Dendritic cell treated with granulocyte-macrophage colony-stimulating factor and Interleukin-4, amounts not matched to agents 40 ng/mL and 50 ng/mL, for 4 days (primary cell): Measurements from ENCODE around the gene TSFM.
"Not testable (repeated sequence)": the region's sequence is repeated elsewhere in the genome, so short reads cannot be mapped to it uniquely, and the experiment has no call there.

Experiments used
- H3K27ac Mint-ChIP-seq: one replicate; pipeline ENCODE4 v1.8.0; 2022; ENCODE audit warnings: mild to moderate bottlenecking, mixed read lengths
- H3K27me3 Mint-ChIP-seq: one replicate; pipeline ENCODE4 v1.8.0; 2022; ENCODE audit warnings: mild to moderate bottlenecking, mixed read lengths
- H3K36me3 Mint-ChIP-seq: one replicate; pipeline ENCODE4 v1.8.0; 2022; ENCODE audit warnings: low read depth, mixed read lengths
- H3K4me1 Mint-ChIP-seq: one replicate; pipeline ENCODE4 v1.8.0; 2022; ENCODE audit warnings: low read depth, mixed read lengths
- H3K4me3 Mint-ChIP-seq: one replicate; pipeline ENCODE4 v1.8.0; 2022; ENCODE audit warnings: mild to moderate bottlenecking, moderate library complexity, mixed read lengths
- H3K9me3 Mint-ChIP-seq: one replicate; pipeline ENCODE4 v1.8.0; 2022; ENCODE audit warnings: mixed read lengths
- intact Hi-C: fragments of 100-400 bp; cut with micrococcal nuclease; formaldehyde crosslinking; loops from one replicate; pipeline ENCODE4 v1.15.0; 2022

TSFM gene

GRCh38 chr12:57815177-57816000 lies 32.8 kb downstream of the TSFM start:
- intact Hi-C loops: no loop called here
- Mint-ChIP-seq H3K36me3 (peaks cover 65% of the 10 kb centered on the region), H3K4me3 (no peak overlapping the region), H3K4me1 (peaks cover 51% of the 10 kb centered on the region), H3K27ac (peak overlapping the region; percentile 39), H3K27me3 (no peaks in the 10 kb centered on the region), H3K9me3 (no peaks in the 10 kb centered on the region)

GRCh38 chr12:57816001-57816854 lies 33.6 kb downstream of the TSFM start:
- Mint-ChIP-seq H3K4me1 (peaks cover 51% of the 10 kb centered on the region), H3K4me3 (no peak overlapping the region), H3K9me3 (no peaks in the 10 kb centered on the region), H3K27me3 (no peaks in the 10 kb centered on the region), H3K36me3 (peaks cover 65% of the 10 kb centered on the region), H3K27ac (peak overlapping the region; percentile 67)
- intact Hi-C loops: no loop called here

GRCh38 chr12:57816855-57817151 lies 34.2 kb downstream of the TSFM start:
- Mint-ChIP-seq H3K27ac (peak overlapping the region; percentile 67), H3K4me3 (no peak overlapping the region), H3K36me3 (peaks cover 65% of the 10 kb centered on the region), H3K9me3 (no peaks in the 10 kb centered on the region), H3K27me3 (no peaks in the 10 kb centered on the region), H3K4me1 (peaks cover 48% of the 10 kb centered on the region)
- intact Hi-C loops: no loop called here

GRCh38 chr12:57817261-57817989 lies 34.8 kb downstream of the TSFM start:
- Mint-ChIP-seq H3K4me3 (no peak overlapping the region), H3K36me3 (peaks cover 65% of the 10 kb centered on the region), H3K27ac (peak overlapping the region; percentile 67), H3K4me1 (peaks cover 52% of the 10 kb centered on the region), H3K27me3 (no peaks in the 10 kb centered on the region), H3K9me3 (no peaks in the 10 kb centered on the region)
- intact Hi-C loops: no loop called here

- Mint-ChIP-seq H3K27ac (peak overlapping the region; percentile 67), H3K4me1 (peaks cover 57% of the 10 kb centered on the region), H3K36me3 (peaks cover 65% of the 10 kb centered on the region)
- H3K4me3 Mint-ChIP-seq, intact Hi-C loops, H3K27me3 Mint-ChIP-seq, H3K9me3 Mint-ChIP-seq: not testable (repeated sequence)
Observed at GRCh38 chr12:57817990-57818331, 35.4 kb downstream of the TSFM start.

GRCh38 chr12:57820119-57820518 lies 37.5 kb downstream of the TSFM start:
- peaks cover 69% of the 10 kb centered on the region for H3K36me3 Mint-ChIP-seq
- H3K4me3 Mint-ChIP-seq, H3K9me3 Mint-ChIP-seq, H3K27ac Mint-ChIP-seq, H3K27me3 Mint-ChIP-seq, intact Hi-C loops: not testable (repeated sequence)
- H3K4me1 Mint-ChIP-seq: peaks cover 62% of the 10 kb centered on the region

GRCh38 chr12:57821015-57821414 lies 38.4 kb downstream of the TSFM start:
- H3K27me3 Mint-ChIP-seq, H3K9me3 Mint-ChIP-seq, intact Hi-C loops, H3K4me3 Mint-ChIP-seq: not testable (repeated sequence)
- H3K36me3 Mint-ChIP-seq: peaks cover 78% of the 10 kb centered on the region
- H3K4me1 Mint-ChIP-seq: peaks cover 53% of the 10 kb centered on the region
- peak overlapping the region; percentile 51 for H3K27ac Mint-ChIP-seq

- no peaks in the 10 kb centered on the region for H3K9me3 Mint-ChIP-seq
- H3K36me3 Mint-ChIP-seq: peaks cover 85% of the 10 kb centered on the region
- intact Hi-C loops: no loop called here
- H3K27ac Mint-ChIP-seq: no peak overlapping the region
- H3K27me3 Mint-ChIP-seq: no peaks in the 10 kb centered on the region
- H3K4me3 Mint-ChIP-seq: no peak overlapping the region
- H3K4me1 Mint-ChIP-seq: peaks cover 47% of the 10 kb centered on the region
Observed at GRCh38 chr12:57821474-57822214, 39.1 kb downstream of the TSFM start.

GRCh38 chr12:57822392-57823130 lies 40.0 kb downstream of the TSFM start:
- no peak overlapping the region for H3K27ac Mint-ChIP-seq
- intact Hi-C loops: no loop called here
- no peak overlapping the region for H3K4me3 Mint-ChIP-seq
- no peaks in the 10 kb centered on the region for H3K27me3 Mint-ChIP-seq
- H3K36me3 Mint-ChIP-seq: peaks cover 94% of the 10 kb centered on the region
- no peaks in the 10 kb centered on the region for H3K9me3 Mint-ChIP-seq
- peaks cover 46% of the 10 kb centered on the region for H3K4me1 Mint-ChIP-seq

- Mint-ChIP-seq H3K27ac (no peak overlapping the region), H3K36me3 (peaks cover 99% of the 10 kb centered on the region), H3K4me1 (peaks cover 44% of the 10 kb centered on the region), H3K4me3 (no peak overlapping the region), H3K9me3 (no peaks in the 10 kb centered on the region), H3K27me3 (no peaks in the 10 kb centered on the region)
- intact Hi-C loops: no loop called here
Observed at GRCh38 chr12:57823131-57823907, 40.7 kb downstream of the TSFM start.

GRCh38 chr12:57823908-57824640 lies 41.5 kb downstream of the TSFM start:
- intact Hi-C loops: no loop called here
- Mint-ChIP-seq H3K4me1 (peaks cover 40% of the 10 kb centered on the region), H3K27ac (no peak overlapping the region), H3K9me3 (no peaks in the 10 kb centered on the region), H3K4me3 (no peak overlapping the region), H3K36me3 (peaks cover 99% of the 10 kb centered on the region), H3K27me3 (no peaks in the 10 kb centered on the region)

- intact Hi-C loops: no loop called here
- Mint-ChIP-seq H3K4me1 (peaks cover 50% of the 10 kb centered on the region), H3K4me3 (no peak overlapping the region), H3K36me3 (peaks cover 96% of the 10 kb centered on the region), H3K9me3 (no peaks in the 10 kb centered on the region), H3K27ac (peak overlapping the region; percentile 21), H3K27me3 (no peaks in the 10 kb centered on the region)
Observed at GRCh38 chr12:57825451-57825850, 42.9 kb downstream of the TSFM start.
